Activated CD8-positive, alpha-beta memory T cell treated with anti-CD3 and anti-CD28 coated beads for 4 hours (primary cell): Measurements from ENCODE around the gene PRKAG2.

Experiments used
- DNase-seq, 2 donors: peaks; one replicate each; pipeline ENCODE4 v3.0.0-alpha.2; 2020; ENCODE audit warnings: low read depth in 2 of 2

PRKAG2 gene

GRCh38 chr7:151694828-151695580, 181.9 kb downstream of the PRKAG2 start:
- DNase-seq = no peak

GRCh38 chr7:151694441-151694827, 182.5 kb downstream of the PRKAG2 start:
- no peak for DNase-seq

- no peak for DNase-seq
These were observed 183.8 kb downstream of the PRKAG2 start for GRCh38 chr7:151693140-151693539.

- DNase-seq = no peak
These were observed 184.2 kb downstream of the PRKAG2 start for GRCh38 chr7:151692721-151693120.

GRCh38 chr7:151691449-151691848, 185.5 kb downstream of the PRKAG2 start:
- DNase-seq = no peak

GRCh38 chr7:151690606-151691005, 186.3 kb downstream of the PRKAG2 start:
- DNase-seq = no peak

- DNase-seq = no peak
These were observed 187.5 kb downstream of the PRKAG2 start for GRCh38 chr7:151689196-151689971.

GRCh38 chr7:151688236-151688780, 188.6 kb downstream of the PRKAG2 start:
- DNase-seq = no peak

GRCh38 chr7:151687523-151688235, 189.2 kb downstream of the PRKAG2 start:
- no peak for DNase-seq

- no peak for DNase-seq
These were observed 190.1 kb downstream of the PRKAG2 start for GRCh38 chr7:151686826-151687225.

- DNase-seq = no peak
These were observed 190.7 kb downstream of the PRKAG2 start for GRCh38 chr7:151686016-151686766.

- no peak for DNase-seq
These were observed 192.3 kb downstream of the PRKAG2 start for GRCh38 chr7:151684408-151685175.

GRCh38 chr7:151683615-151684407, 193.1 kb downstream of the PRKAG2 start:
- no peak for DNase-seq

GRCh38 chr7:151682831-151683614, 193.9 kb downstream of the PRKAG2 start:
- DNase-seq = no peak

- no peak for DNase-seq
These were observed 195.2 kb downstream of the PRKAG2 start for GRCh38 chr7:151681726-151682125.

GRCh38 chr7:151680810-151681209, 196.1 kb downstream of the PRKAG2 start:
- no peak for DNase-seq

- DNase-seq = no peak
These were observed 196.9 kb downstream of the PRKAG2 start for GRCh38 chr7:151679881-151680612.

GRCh38 chr7:151679071-151679708, 197.7 kb downstream of the PRKAG2 start:
- DNase-seq = no peak
